Uterus (tissue), 4 donors: ENCODE results near the gene DDHD1. TPM values are rescaled to one million over a fixed set of nuclear protein-coding genes. Genes with fewer than 3 reads are reported as not detected.

Experiments
- DNase-seq, 2 donors: peaks; one replicate each; pipeline ENCODE4 v3.0.0-alpha.2; 2019 to 2020
- H3K27ac ChIP-seq, 2 donors: fragments of 200-600 bp; sonication (generic); 1 replicate in 1 of 2; 2 replicates in 1 of 2; pipeline ENCODE4 v1.5.1; 2016 to 2018
- H3K27me3 ChIP-seq, 2 donors: fragments of 200-600 bp; sonication (generic); one replicate each; pipeline ENCODE4 v1.5.1; 2018 to 2019; ENCODE audit warnings: control low read depth in 1 of 2
- H3K36me3 ChIP-seq, 2 donors: fragments of 200-600 bp; sonication (generic); one replicate each; pipeline ENCODE4 v1.5.1; 2019; ENCODE audit warnings: control low read depth in 1 of 2
- H3K4me1 ChIP-seq, 2 donors: fragments of 200-600 bp; sonication (generic); one replicate each; pipeline ENCODE4 v1.5.1; 2018 to 2019; ENCODE audit warnings: control low read depth in 1 of 2
- H3K4me3 ChIP-seq, 2 donors: fragments of 200-600 bp; sonication (generic); 1 replicate in 1 of 2; 2 replicates in 1 of 2; pipeline ENCODE4 v1.5.1; 2018 to 2019; ENCODE audit warnings: mild to moderate bottlenecking in 1 of 2
- H3K9me3 ChIP-seq, 2 donors: fragments of 200-600 bp; sonication (generic); one replicate each; pipeline ENCODE4 v1.5.1; 2019; ENCODE audit warnings: control low read depth in 1 of 2
- CTCF ChIP-seq, 4 experiments: fragments of 200-600 bp in 2 of 4; fragments of 450-650 bp in 2 of 4; sonication (generic) in 2 of 4; IDR thresholded peaks; one replicate each; pipeline ENCODE4 v1.5.1; 2016 to 2019; ENCODE audit warnings: antibody characterized with exemption in 4 of 4, mild to moderate bottlenecking in 2 of 4, moderate library complexity in 1 of 4
- POLR2A ChIP-seq, 2 donors: fragments of 450-650 bp; IDR thresholded peaks; one replicate each; pipeline ENCODE4 v1.6.1; 2016; ENCODE audit warnings: antibody characterized with exemption in 2 of 2, mild to moderate bottlenecking in 1 of 2, moderate library complexity in 1 of 2
- intact Hi-C: fragments of 100-400 bp; cut with DNase I; formaldehyde crosslinking; loops from one replicate; pipeline ENCODE4 v1.15.1; 2023; ENCODE audit warnings: low total_unique reads
- total RNA-seq, 4 donors: library from RNA; depleted of rRNA in 3 of 4; stranded (reverse); fragments of >200 nt in 3 of 4; gene quantifications; one replicate each; pipeline versions ENCODE4 v1.1.0 to v1.2.4, GENCODE V29; 2014 to 2023
- donor health status: DM: yes; HTN: yes; CAD: no.

The DDHD1 gene
- total RNA-seq, 4 donors from 2014 or later: 25.1 to 38.5 (median 30.7) TPM

GRCh38 chr14:53032838-53033390 lies 120.2 kb downstream of the DDHD1 start:
- no peak for DNase-seq
- no peaks in the 10 kb centered on the region for H3K36me3 ChIP-seq
- H3K9me3 ChIP-seq: no peaks in the 10 kb centered on the region
- H3K4me3 ChIP-seq: no peak overlapping the region
- H3K27me3 ChIP-seq: no peaks in the 10 kb centered on the region
- TF ChIP-seq POLR2A (IDR thresholded peaks at IDR 0.05): no peak
- no peak for TF ChIP-seq CTCF (IDR thresholded peaks at IDR 0.05)
- no peaks in the 10 kb centered on the region for H3K4me1 ChIP-seq
- no peak overlapping the region for H3K27ac ChIP-seq
- intact Hi-C loops: no loop called here

- Histone ChIP-seq H3K4me1 (no peaks in the 10 kb centered on the region), H3K36me3 (no peaks in the 10 kb centered on the region), H3K4me3 (no peak overlapping the region), H3K9me3 (no peaks in the 10 kb centered on the region), H3K27me3 (no peaks in the 10 kb centered on the region), H3K27ac (no peak overlapping the region)
- DNase-seq: no peak
- intact Hi-C loops: no loop called here
- no peak for TF ChIP-seq POLR2A (IDR thresholded peaks at IDR 0.05)
- TF ChIP-seq CTCF (IDR thresholded peaks at IDR 0.05): no peak
These were observed 120.8 kb downstream of the DDHD1 start for GRCh38 chr14:53032161-53032803.

- intact Hi-C loops: no loop called here
- no peaks in the 10 kb centered on the region for H3K9me3 ChIP-seq
- TF ChIP-seq CTCF (IDR thresholded peaks at IDR 0.05): no peak
- TF ChIP-seq POLR2A (IDR thresholded peaks at IDR 0.05): no peak
- no peaks in the 10 kb centered on the region for H3K36me3 ChIP-seq
- no peak overlapping the region for H3K4me3 ChIP-seq
- H3K27ac ChIP-seq: no peak overlapping the region
- no peaks in the 10 kb centered on the region for H3K4me1 ChIP-seq
- no peak for DNase-seq
- H3K27me3 ChIP-seq: no peaks in the 10 kb centered on the region
These were observed 125.6 kb downstream of the DDHD1 start for GRCh38 chr14:53027562-53027961.

GRCh38 chr14:53027041-53027440 lies 126.1 kb downstream of the DDHD1 start:
- TF ChIP-seq POLR2A (IDR thresholded peaks at IDR 0.05): no peak
- TF ChIP-seq CTCF (IDR thresholded peaks at IDR 0.05): no peak
- intact Hi-C loops: no loop called here
- H3K4me1 ChIP-seq: no peaks in the 10 kb centered on the region
- no peaks in the 10 kb centered on the region for H3K36me3 ChIP-seq
- H3K4me3 ChIP-seq: no peak overlapping the region
- H3K9me3 ChIP-seq: no peaks in the 10 kb centered on the region
- no peaks in the 10 kb centered on the region for H3K27me3 ChIP-seq
- no peak for DNase-seq
- no peak overlapping the region for H3K27ac ChIP-seq

- Histone ChIP-seq H3K36me3 (no peaks in the 10 kb centered on the region), H3K4me3 (no peak overlapping the region), H3K4me1 (no peaks in the 10 kb centered on the region), H3K27ac (no peak overlapping the region), H3K27me3 (no peaks in the 10 kb centered on the region), H3K9me3 (no peaks in the 10 kb centered on the region)
- TF ChIP-seq CTCF (IDR thresholded peaks at IDR 0.05) (no peak), POLR2A (IDR thresholded peaks at IDR 0.05) (no peak)
- intact Hi-C loops: no loop called here
- DNase-seq: no peak
These were observed 129.8 kb downstream of the DDHD1 start for GRCh38 chr14:53023325-53023724.
